Calu3 (cell line): ENCODE data around the gene OR4D10. TPM values are rescaled to one million over a fixed set of nuclear protein-coding genes. Genes with fewer than 3 reads are reported as not detected.
"Not testable (repeated sequence)": the region's sequence is repeated elsewhere in the genome, so short reads cannot be mapped to it uniquely, and the experiment has no call there.

ENCODE experiments used
- BruUV-seq: library from RNA; stranded (reverse); fragments of 400-500 nt; replicated peaks from 2 replicates; lab custom pipeline; 2021; lab: Mats Ljungman, UMichigan
- CTCF ChIA-PET: fragments of 300-600 bp; sonication (Branson Sonifier 250); formaldehyde crosslinking; loops from one replicate; lab custom pipeline; 2022; ENCODE audit warnings: antibody characterized with exemption; lab: Charles Lee
- DNase-seq: peaks from one replicate; pipeline ENCODE4 v3.0.0; 2022
- H3K27ac Mint-ChIP-seq: one replicate; pipeline ENCODE4 v1.8.0; 2022; ENCODE audit warnings: mixed read lengths; ENCODE audit not compliant: unreplicated experiment
- H3K27me3 Mint-ChIP-seq: one replicate; pipeline ENCODE4 v1.8.0; 2022; ENCODE audit warnings: mixed read lengths; ENCODE audit not compliant: unreplicated experiment
- H3K36me3 Mint-ChIP-seq: one replicate; pipeline ENCODE4 v1.8.0; 2022; ENCODE audit warnings: mild to moderate bottlenecking, moderate library complexity, mixed read lengths; ENCODE audit not compliant: insufficient read depth, unreplicated experiment
- H3K4me1 Mint-ChIP-seq: one replicate; pipeline ENCODE4 v1.8.0; 2022; ENCODE audit warnings: mild to moderate bottlenecking, low read depth, mixed read lengths; ENCODE audit not compliant: unreplicated experiment
- H3K4me3 Mint-ChIP-seq: one replicate; pipeline ENCODE4 v1.8.0; 2022; ENCODE audit warnings: mild to moderate bottlenecking, low read depth, moderate library complexity, mixed read lengths; ENCODE audit not compliant: unreplicated experiment
- H3K9me3 Mint-ChIP-seq: one replicate; pipeline ENCODE4 v1.8.0; 2022; ENCODE audit warnings: low read depth, mixed read lengths; ENCODE audit not compliant: unreplicated experiment
- intact Hi-C: fragments of 100-400 bp; cut with micrococcal nuclease; formaldehyde crosslinking; loops from one replicate; pipeline ENCODE4 v1.10.0; 2022; ENCODE audit not compliant: unreplicated experiment
- total RNA-seq: library from RNA; stranded (reverse); gene quantifications from 2 replicates; pipeline ENCODE4 v1.2.3, GENCODE V29; 2022
- TF ChIP-seq, protein P1 (sequence below): fragments of 200-600 bp; IDR thresholded peaks from one replicate; pipeline ENCODE4 v1.8.0; 2022; ENCODE audit warnings: antibody characterized with exemption; ENCODE audit not compliant: unreplicated experiment

Gene OR4D10
- total RNA-seq, 1 experiment from 2014 or later = not detected

- intact Hi-C loops = no loop called here
- TF ChIP-seq, protein P1, sequence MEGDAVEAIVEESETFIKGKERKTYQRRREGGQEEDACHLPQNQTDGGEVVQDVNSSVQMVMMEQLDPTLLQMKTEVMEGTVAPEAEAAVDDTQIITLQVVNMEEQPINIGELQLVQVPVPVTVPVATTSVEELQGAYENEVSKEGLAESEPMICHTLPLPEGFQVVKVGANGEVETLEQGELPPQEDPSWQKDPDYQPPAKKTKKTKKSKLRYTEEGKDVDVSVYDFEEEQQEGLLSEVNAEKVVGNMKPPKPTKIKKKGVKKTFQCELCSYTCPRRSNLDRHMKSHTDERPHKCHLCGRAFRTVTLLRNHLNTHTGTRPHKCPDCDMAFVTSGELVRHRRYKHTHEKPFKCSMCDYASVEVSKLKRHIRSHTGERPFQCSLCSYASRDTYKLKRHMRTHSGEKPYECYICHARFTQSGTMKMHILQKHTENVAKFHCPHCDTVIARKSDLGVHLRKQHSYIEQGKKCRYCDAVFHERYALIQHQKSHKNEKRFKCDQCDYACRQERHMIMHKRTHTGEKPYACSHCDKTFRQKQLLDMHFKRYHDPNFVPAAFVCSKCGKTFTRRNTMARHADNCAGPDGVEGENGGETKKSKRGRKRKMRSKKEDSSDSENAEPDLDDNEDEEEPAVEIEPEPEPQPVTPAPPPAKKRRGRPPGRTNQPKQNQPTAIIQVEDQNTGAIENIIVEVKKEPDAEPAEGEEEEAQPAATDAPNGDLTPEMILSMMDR = no peak
- no TSS peak for BruUV-seq
- H3K9me3 Mint-ChIP-seq = no peaks in the 10 kb centered on the region
- no peak within 1 kb of the TSS for H3K4me3 Mint-ChIP-seq
- H3K27me3 Mint-ChIP-seq = peaks cover 55% of the 10 kb centered on the region
- DNase-seq = no peak
- no peaks in the 10 kb centered on the region for H3K4me1 Mint-ChIP-seq
- CTCF ChIA-PET = interaction anchor here (0.7 kb wide), 1 partner anchor 211 kb away, joined by 3 read pairs; no protein-coding TSS in a partner anchor
- no peaks in the 10 kb centered on the region for H3K36me3 Mint-ChIP-seq
- H3K27ac Mint-ChIP-seq = no peak within 1 kb of the TSS
Measured at GRCh38 chr11:59503276-59503675, 30.2 kb downstream of the OR4D10 start, which contains the start of gene OR4D11. Gene OR4D11, plus strand, starts transcription at chr11:59503576. Its CDS starts 0 bp downstream, at chr11:59503576.

DNA sequence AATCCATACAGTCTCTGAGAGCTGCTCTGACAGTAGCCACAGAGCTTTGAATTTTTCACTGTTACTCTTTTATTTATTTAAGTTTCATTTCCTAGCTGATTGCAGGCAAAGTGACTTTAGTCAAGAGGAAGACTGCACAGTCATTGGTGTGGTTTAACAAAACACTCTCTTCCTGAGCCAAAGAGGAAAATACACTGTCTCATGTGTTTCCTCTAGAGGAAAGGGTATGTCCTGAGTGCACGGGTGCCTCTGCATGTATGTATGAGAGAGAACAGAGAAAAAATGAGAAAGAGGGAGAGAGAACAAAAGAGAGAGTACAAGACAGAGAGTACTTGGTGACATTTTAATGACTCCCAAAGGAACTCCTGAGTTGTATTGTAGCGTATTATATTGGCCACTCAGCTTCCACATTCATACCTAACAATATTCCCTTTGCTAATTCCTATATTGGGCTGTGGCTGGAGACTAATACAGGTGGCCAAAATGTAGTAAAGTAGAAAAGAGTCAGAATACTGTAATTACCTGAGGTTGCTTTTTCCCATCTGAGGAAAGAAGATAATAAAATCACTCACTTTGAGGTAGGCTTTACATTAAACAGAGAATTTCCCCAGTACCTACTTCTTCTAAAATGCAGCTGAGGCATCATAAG lies 38.0 kb downstream of the OR4D10 start, which contains the start of gene OR4D9:
Gene OR4D9 (plus strand): TSS at position 599 of the 649 bp plus-strand sequence. CDS start 3,374 bp downstream, outside the sequence.
- intact Hi-C loops = no loop called here
- BruUV-seq = no TSS peak
- no peaks in the 10 kb centered on the region for H3K9me3 Mint-ChIP-seq
- TF ChIP-seq, protein P1 = no peak
- no peak within 1 kb of the TSS for H3K27ac Mint-ChIP-seq
- DNase-seq = no peak
- H3K4me1 Mint-ChIP-seq = no peaks in the 10 kb centered on the region
- no peaks in the 10 kb centered on the region for H3K36me3 Mint-ChIP-seq
- CTCF ChIA-PET = no interaction called here
- no peaks in the 10 kb centered on the region for H3K27me3 Mint-ChIP-seq
- H3K4me3 Mint-ChIP-seq = no peak within 1 kb of the TSS

DNA sequence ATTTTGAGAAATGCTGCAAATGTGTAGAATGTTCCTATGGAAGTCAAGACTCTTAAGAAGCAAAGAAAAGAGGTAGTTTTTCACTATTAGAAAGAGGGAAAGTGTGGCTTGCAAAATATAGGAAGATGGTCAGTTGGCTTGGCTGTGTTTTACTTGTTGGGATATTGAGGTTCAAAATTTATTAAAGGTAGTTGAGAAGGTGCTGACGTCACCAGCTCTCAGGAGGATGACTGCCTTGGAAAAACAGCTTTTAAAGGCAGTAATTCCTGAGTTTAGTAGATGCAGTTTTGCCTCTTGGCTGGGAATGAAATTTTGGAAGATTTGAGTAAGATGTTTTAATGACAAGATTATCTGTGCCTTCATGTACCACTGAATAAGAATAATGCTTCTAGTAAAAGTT lies 38.6 kb downstream of the OR4D10 start:
- no peaks in the 10 kb centered on the region for H3K4me1 Mint-ChIP-seq
- no TSS peak for BruUV-seq
- no peaks in the 10 kb centered on the region for H3K36me3 Mint-ChIP-seq
- TF ChIP-seq, protein P1 = no peak
- intact Hi-C loops = no loop called here
- H3K27ac Mint-ChIP-seq = no peak overlapping the region
- no peak overlapping the region for H3K4me3 Mint-ChIP-seq
- no peaks in the 10 kb centered on the region for H3K9me3 Mint-ChIP-seq
- no peak for DNase-seq
- H3K27me3 Mint-ChIP-seq = no peaks in the 10 kb centered on the region
- CTCF ChIA-PET = no interaction called here

DNA sequence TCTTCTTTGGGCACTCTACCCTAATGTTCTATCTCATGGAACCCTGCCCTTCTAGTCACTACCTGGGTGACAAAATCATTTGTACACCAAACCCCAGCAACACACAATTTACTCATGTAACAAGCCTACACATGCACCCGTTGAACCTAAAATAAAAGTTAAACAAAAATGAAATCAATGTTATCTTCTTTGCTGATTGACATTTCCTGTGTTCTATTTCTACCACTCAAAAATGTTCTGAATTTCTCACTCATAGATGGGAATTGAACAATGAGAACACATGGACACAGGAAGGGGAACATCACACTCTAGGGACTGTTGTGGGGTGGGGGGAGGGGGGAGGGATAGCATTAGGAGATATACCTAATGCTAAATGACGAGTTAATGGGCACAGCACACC lies 47.0 kb downstream of the OR4D10 start:
- DNase-seq, BruUV-seq, H3K36me3 Mint-ChIP-seq, H3K27ac Mint-ChIP-seq, H3K9me3 Mint-ChIP-seq, intact Hi-C loops, H3K4me3 Mint-ChIP-seq, H3K4me1 Mint-ChIP-seq, CTCF ChIA-PET: not testable (repeated sequence)
- H3K27me3 Mint-ChIP-seq = peaks cover 40% of the 10 kb centered on the region

- no peak overlapping the region for H3K4me3 Mint-ChIP-seq
- H3K4me1 Mint-ChIP-seq = no peaks in the 10 kb centered on the region
- H3K36me3 Mint-ChIP-seq = no peaks in the 10 kb centered on the region
- CTCF ChIA-PET = no interaction called here
- intact Hi-C loops = no loop called here
- no peak for DNase-seq
- H3K9me3 Mint-ChIP-seq = no peaks in the 10 kb centered on the region
- peaks cover 44% of the 10 kb centered on the region for H3K27me3 Mint-ChIP-seq
- H3K27ac Mint-ChIP-seq = no peak overlapping the region
- TF ChIP-seq, protein P1 = no peak
- no TSS peak for BruUV-seq
Measured at GRCh38 chr11:59520741-59521140, 47.6 kb downstream of the OR4D10 start.
